Prostate gland (tissue), 2 donors: ENCODE results near the gene KLHDC4. TPM values are rescaled to one million over a fixed set of nuclear protein-coding genes. Genes with fewer than 3 reads are reported as not detected.

Experiments
- DNase-seq: peaks from one replicate; pipeline ENCODE4 v3.0.0-alpha.2; 2019; ENCODE audit warnings: low spot score
- H3K27ac ChIP-seq, 2 donors: fragments of 200-600 bp; sonication (generic); 2 replicates each; pipeline ENCODE4 v1.5.1; 2017 to 2019
- H3K27me3 ChIP-seq: fragments of 200-600 bp; sonication (generic); replicated peaks from 2 replicates; pipeline ENCODE4 v1.5.1; 2019; ENCODE audit not compliant: insufficient read depth
- H3K36me3 ChIP-seq, 2 donors: fragments of 200-600 bp; sonication (generic); 1 replicate in 1 of 2; 2 replicates in 1 of 2; pipeline versions ENCODE4 v1.5.1 to v1.8.1; 2017 to 2019
- H3K4me1 ChIP-seq: fragments of 200-600 bp; sonication (generic); replicated peaks from 2 replicates; pipeline ENCODE4 v1.5.1; 2019
- H3K4me3 ChIP-seq, 2 donors: fragments of 200-600 bp; sonication (generic); 2 replicates each; pipeline ENCODE4 v1.5.1; 2017 to 2019
- H3K9me3 ChIP-seq: fragments of 200-600 bp; sonication (generic); 2 replicates; pipeline ENCODE4 v1.5.1; 2017
- POLR2A ChIP-seq: fragments of 450-650 bp; IDR thresholded peaks from one replicate; pipeline ENCODE4 v1.6.1; 2016; ENCODE audit warnings: antibody characterized with exemption, mild to moderate bottlenecking
- POLR2AphosphoS5 ChIP-seq: sonication (generic); formaldehyde crosslinking; IDR thresholded peaks from one replicate; pipeline ENCODE4 v1.6.1; 2017; ENCODE audit warnings: antibody characterized with exemption
- WGBS: methylation state at CpG from one replicate; pipeline ENCODE4 v1.1.5; 2018; 5-methylcytosine and 5-hydroxymethylcytosine counted together
- intact Hi-C: fragments of 100-400 bp; cut with DNase I; formaldehyde crosslinking; loops from one replicate; pipeline ENCODE4 v1.14.2; 2022
- total RNA-seq, 2 donors: library from RNA; depleted of rRNA; stranded (reverse); fragments of >200 nt; gene quantifications; one replicate each; pipeline ENCODE4 v1.1.0, GENCODE V29; 2016
- TF ChIP-seq, protein P1 (sequence below), 4 experiments: fragments of 200-600 bp in 2 of 4; fragments of 450-650 bp in 2 of 4; sonication (generic) in 2 of 4; IDR thresholded peaks; 1 replicate in 3 of 4; 2 replicates in 1 of 4; pipeline ENCODE4 v1.5.1; 2016 to 2019; ENCODE audit warnings: antibody characterized with exemption in 4 of 4, mild to moderate bottlenecking in 2 of 4, moderate library complexity in 2 of 4

KLHDC4 gene
- total RNA-seq, 2 donors from 2014 or later = 28.2 to 56.4 TPM

DNA sequence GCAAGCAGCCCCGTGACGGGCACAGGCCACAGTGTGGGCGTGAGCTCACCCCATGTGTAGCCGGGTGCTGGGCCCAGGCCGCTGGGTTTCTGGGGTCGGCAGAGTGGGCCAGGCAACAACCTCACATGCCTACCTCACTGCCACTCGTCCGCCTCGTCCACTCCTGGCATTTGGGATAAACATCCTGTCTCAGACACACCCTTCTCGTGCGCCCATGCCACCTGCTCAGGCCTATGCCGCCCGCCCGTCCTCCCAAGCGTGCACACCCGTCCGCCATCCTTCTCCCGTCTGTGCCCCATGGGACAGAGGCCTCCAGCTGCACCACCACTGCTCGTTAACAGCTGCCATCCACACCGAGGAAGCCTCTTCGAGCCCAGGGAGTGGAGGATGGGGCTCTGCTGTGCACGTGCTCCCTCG, 64.3 kb downstream of the KLHDC4 start:
- Histone ChIP-seq H3K36me3 (no peaks in the 10 kb centered on the region), H3K4me1 (no peaks in the 10 kb centered on the region), H3K27ac (no peak overlapping the region), H3K4me3 (no peak overlapping the region), H3K9me3 (no peaks in the 10 kb centered on the region), H3K27me3 (no peaks in the 10 kb centered on the region)
- TF ChIP-seq POLR2A = no peak
- intact Hi-C loops = no loop called here
- DNase-seq = no peak
- WGBS = 92% methylated on average over 23 of the region's 23 CpGs

- no peak overlapping the region for H3K4me3 ChIP-seq
- no peaks in the 10 kb centered on the region for H3K9me3 ChIP-seq
- no peaks in the 10 kb centered on the region for H3K27me3 ChIP-seq
- TF ChIP-seq, protein P1, sequence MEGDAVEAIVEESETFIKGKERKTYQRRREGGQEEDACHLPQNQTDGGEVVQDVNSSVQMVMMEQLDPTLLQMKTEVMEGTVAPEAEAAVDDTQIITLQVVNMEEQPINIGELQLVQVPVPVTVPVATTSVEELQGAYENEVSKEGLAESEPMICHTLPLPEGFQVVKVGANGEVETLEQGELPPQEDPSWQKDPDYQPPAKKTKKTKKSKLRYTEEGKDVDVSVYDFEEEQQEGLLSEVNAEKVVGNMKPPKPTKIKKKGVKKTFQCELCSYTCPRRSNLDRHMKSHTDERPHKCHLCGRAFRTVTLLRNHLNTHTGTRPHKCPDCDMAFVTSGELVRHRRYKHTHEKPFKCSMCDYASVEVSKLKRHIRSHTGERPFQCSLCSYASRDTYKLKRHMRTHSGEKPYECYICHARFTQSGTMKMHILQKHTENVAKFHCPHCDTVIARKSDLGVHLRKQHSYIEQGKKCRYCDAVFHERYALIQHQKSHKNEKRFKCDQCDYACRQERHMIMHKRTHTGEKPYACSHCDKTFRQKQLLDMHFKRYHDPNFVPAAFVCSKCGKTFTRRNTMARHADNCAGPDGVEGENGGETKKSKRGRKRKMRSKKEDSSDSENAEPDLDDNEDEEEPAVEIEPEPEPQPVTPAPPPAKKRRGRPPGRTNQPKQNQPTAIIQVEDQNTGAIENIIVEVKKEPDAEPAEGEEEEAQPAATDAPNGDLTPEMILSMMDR (IDR thresholded peaks at IDR 0.05) = no peak
- TF ChIP-seq POLR2A (no peak), POLR2AphosphoS5 (no peak)
- no peak overlapping the region for H3K27ac ChIP-seq
- H3K36me3 ChIP-seq = no peaks in the 10 kb centered on the region
- 93% methylated on average over 11 of the region's 11 CpGs for WGBS
- intact Hi-C loops = no loop called here
- no peaks in the 10 kb centered on the region for H3K4me1 ChIP-seq
- no peak for DNase-seq
Observed at GRCh38 chr16:87701078-87701460, 64.7 kb downstream of the KLHDC4 start.

DNA sequence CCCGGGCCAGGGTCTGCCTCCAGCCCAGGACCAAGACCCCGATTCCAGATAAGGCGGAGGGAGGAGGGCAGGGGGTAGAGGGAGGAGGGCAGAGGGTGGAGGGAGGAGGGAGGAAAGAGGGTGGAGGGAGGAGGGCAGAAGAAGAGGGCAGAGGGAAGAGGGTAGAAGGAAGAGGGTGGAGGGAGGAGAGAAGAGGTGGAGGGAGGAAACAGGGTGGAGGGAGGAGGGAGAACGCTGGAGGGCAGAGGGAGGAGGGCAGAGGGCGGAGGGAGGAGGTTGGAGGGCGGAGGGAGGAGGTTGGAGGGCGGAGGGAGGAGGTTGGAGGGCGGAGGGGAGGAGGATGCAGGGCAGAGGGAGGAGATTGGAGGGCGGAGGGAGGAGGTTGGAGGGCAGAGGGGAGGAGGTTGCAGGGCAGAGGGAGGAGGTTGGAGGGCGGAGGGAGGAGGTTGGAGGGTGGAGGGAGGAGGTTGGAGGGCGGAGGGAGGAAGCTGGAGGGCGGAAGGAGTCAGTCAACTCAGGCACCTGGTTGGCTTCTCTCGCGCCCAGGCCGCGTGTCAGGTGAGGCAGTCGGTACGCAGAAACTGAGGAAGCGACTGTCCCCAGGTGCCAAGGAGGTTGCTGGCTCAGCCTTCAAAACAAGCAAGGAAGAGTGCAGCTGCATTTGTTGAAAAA, 65.2 kb downstream of the KLHDC4 start:
- no peak overlapping the region for H3K27ac ChIP-seq
- H3K9me3 ChIP-seq = no peaks in the 10 kb centered on the region
- H3K4me1 ChIP-seq = no peaks in the 10 kb centered on the region
- no peaks in the 10 kb centered on the region for H3K27me3 ChIP-seq
- no peak overlapping the region for H3K4me3 ChIP-seq
- TF ChIP-seq POLR2A (no peak), POLR2AphosphoS5 (no peak)
- TF ChIP-seq, protein P1 (IDR thresholded peaks at IDR 0.05) = no peak
- 84% methylated on average over 19 of the region's 19 CpGs for WGBS
- intact Hi-C loops = no loop called here
- no peaks in the 10 kb centered on the region for H3K36me3 ChIP-seq
- DNase-seq = no peak

DNA sequence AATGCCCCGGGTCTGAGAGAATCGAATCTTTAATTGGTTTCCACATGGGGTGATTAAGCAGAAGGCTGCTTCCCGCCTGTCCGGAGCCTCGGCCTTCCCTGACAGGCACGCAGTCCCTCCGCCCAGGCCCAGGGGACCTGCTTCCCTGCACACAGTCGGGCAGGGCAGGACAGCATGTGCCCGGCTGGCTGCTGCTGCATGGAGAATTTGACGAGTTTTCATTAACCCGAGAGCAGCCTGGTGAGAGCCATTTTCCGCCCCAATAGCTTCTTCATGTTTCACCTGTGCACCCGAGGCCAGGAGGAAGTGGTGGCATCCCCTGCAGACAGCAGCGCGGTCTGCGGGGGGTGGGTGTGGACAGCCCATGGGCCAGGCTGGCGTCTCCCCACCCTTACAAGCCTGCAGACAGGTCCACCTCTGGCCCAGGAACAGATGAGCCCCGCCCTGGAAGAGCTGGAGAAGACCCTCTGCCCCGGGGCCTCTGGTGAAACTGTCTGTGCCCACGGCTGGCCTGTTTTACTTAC, 67.0 kb downstream of the KLHDC4 start:
- H3K4me1 ChIP-seq = no peaks in the 10 kb centered on the region
- no peak overlapping the region for H3K27ac ChIP-seq
- H3K36me3 ChIP-seq = no peaks in the 10 kb centered on the region
- DNase-seq = no peak
- TF ChIP-seq POLR2AphosphoS5 (no peak), POLR2A (no peak)
- TF ChIP-seq, protein P1 (IDR thresholded peaks at IDR 0.05) = no peak
- no peak overlapping the region for H3K4me3 ChIP-seq
- no peaks in the 10 kb centered on the region for H3K9me3 ChIP-seq
- intact Hi-C loops = no loop called here
- H3K27me3 ChIP-seq = no peaks in the 10 kb centered on the region
- WGBS = 92% methylated on average over 20 of the region's 20 CpGs

GRCh38 chr16:87698241-87698640, 67.5 kb downstream of the KLHDC4 start:
- H3K9me3 ChIP-seq = no peaks in the 10 kb centered on the region
- H3K27me3 ChIP-seq = no peaks in the 10 kb centered on the region
- H3K4me1 ChIP-seq = no peaks in the 10 kb centered on the region
- intact Hi-C loops = no loop called here
- no peaks in the 10 kb centered on the region for H3K36me3 ChIP-seq
- 93% methylated on average over 7 of the region's 7 CpGs for WGBS
- DNase-seq = no peak
- H3K4me3 ChIP-seq = no peak overlapping the region
- H3K27ac ChIP-seq = no peak overlapping the region
- TF ChIP-seq POLR2A (no peak), POLR2AphosphoS5 (no peak)
- TF ChIP-seq, protein P1 (IDR thresholded peaks at IDR 0.05) = no peak
